GM10847 (cell line): ENCODE results near the gene FOXS1.

Experiments used
- POLR2A ChIP-seq: IDR thresholded peaks from 2 replicates; pipeline ENCODE4 v1.6.1; 2011; ENCODE audit not compliant: insufficient read length; ENCODE audit errors: extremely low read depth

FOXS1 gene

GRCh38 chr20:31808481-31808880 is 36.9 kb downstream of the FOXS1 start:
- no peak for TF ChIP-seq POLR2A

GRCh38 chr20:31806564-31807355 is 38.6 kb downstream of the FOXS1 start:
- TF ChIP-seq POLR2A, result no peak

DNA sequence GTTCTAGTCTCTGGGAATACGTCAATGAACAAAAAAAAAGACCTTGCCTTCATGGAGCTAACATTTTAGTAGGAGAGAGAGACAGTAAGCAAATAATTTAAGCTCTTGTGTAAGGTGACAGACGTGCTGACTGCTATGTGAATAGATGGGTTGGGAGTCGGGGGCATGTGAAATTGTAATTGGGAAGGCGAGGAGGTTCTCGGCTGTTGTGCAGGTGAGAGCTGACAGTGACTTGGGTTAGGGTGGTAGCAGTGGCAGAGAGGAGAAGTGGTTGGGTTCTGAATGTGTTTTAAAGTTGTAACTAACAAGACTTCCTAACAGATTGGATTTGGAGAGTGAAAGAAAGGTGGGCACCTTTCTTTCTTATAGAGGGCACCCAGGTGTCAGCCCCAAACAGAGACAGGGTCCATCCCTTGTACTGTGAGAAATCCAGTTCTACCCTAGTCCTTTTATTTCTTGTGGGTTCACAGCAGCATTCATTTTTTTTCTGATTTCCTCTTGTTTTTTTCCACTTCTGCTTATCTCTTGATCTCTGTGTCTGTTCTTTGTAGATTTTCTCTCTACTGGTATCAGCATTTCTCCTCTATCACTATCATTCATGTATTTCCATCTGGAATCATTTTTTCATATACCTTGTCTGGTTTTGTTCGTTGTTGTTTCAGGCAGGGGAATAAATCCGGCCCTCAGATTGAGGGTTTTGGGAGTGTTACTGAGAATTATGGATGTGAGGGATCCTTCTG is 41.7 kb downstream of the FOXS1 start:
- no peak for TF ChIP-seq POLR2A

- no peak for TF ChIP-seq POLR2A
These were observed 43.9 kb downstream of the FOXS1 start for GRCh38 chr20:31801508-31801907.

DNA sequence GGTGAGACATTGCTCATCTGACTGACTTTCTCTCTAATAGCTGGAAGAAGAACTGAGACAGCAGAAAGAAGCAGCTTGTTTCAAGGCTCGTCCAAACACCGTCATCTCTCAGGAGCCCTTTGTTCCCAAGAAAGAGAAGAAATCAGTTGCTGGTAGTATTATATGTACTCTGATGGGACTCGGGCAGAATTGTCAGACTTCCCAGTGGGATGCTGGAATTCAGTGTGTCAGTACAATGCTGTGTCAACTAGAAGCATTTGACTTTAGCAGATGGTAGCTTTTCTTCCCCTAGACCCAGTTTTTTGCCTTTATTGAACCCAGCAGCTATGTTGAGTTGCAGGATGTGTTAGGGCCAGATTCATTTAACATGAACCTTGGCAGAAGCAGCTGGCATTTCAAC is 48.0 kb downstream of the FOXS1 start:
- no peak for TF ChIP-seq POLR2A
